NT2/D1 (cell line): ENCODE results near the gene FLNB.

ENCODE experiments used
- YY1 ChIP-seq: IDR thresholded peaks from 2 replicates; pipeline ENCODE4 v1.6.1; 2011; ENCODE audit not compliant: insufficient read length, insufficient read depth
- ZNF274 ChIP-seq: IDR thresholded peaks from 2 replicates; pipeline ENCODE4 v1.6.1; 2011; ENCODE audit warnings: mild to moderate bottlenecking, low read depth, low read length

GRCh38 chr3:58035524-58036255 is 27.5 kb downstream of the FLNB start:
- no peak for TF ChIP-seq YY1
- no peak for TF ChIP-seq ZNF274
